Calu3 (cell line): ENCODE data around the gene ST6GALNAC1. TPM values are rescaled to one million over a fixed set of nuclear protein-coding genes. Genes with fewer than 3 reads are reported as not detected.

ENCODE experiments used
- BruUV-seq: library from RNA; stranded (reverse); fragments of 400-500 nt; replicated peaks from 2 replicates; lab custom pipeline; 2021; lab: Mats Ljungman, UMichigan
- CTCF ChIA-PET: fragments of 300-600 bp; sonication (Branson Sonifier 250); formaldehyde crosslinking; loops from one replicate; lab custom pipeline; 2022; ENCODE audit warnings: antibody characterized with exemption; lab: Charles Lee
- DNase-seq: peaks from one replicate; pipeline ENCODE4 v3.0.0; 2022
- H3K27ac Mint-ChIP-seq: one replicate; pipeline ENCODE4 v1.8.0; 2022; ENCODE audit warnings: mixed read lengths; ENCODE audit not compliant: unreplicated experiment
- H3K27me3 Mint-ChIP-seq: one replicate; pipeline ENCODE4 v1.8.0; 2022; ENCODE audit warnings: mixed read lengths; ENCODE audit not compliant: unreplicated experiment
- H3K36me3 Mint-ChIP-seq: one replicate; pipeline ENCODE4 v1.8.0; 2022; ENCODE audit warnings: mild to moderate bottlenecking, moderate library complexity, mixed read lengths; ENCODE audit not compliant: insufficient read depth, unreplicated experiment
- H3K4me1 Mint-ChIP-seq: one replicate; pipeline ENCODE4 v1.8.0; 2022; ENCODE audit warnings: mild to moderate bottlenecking, low read depth, mixed read lengths; ENCODE audit not compliant: unreplicated experiment
- H3K4me3 Mint-ChIP-seq: one replicate; pipeline ENCODE4 v1.8.0; 2022; ENCODE audit warnings: mild to moderate bottlenecking, low read depth, moderate library complexity, mixed read lengths; ENCODE audit not compliant: unreplicated experiment
- H3K9me3 Mint-ChIP-seq: one replicate; pipeline ENCODE4 v1.8.0; 2022; ENCODE audit warnings: low read depth, mixed read lengths; ENCODE audit not compliant: unreplicated experiment
- intact Hi-C: fragments of 100-400 bp; cut with micrococcal nuclease; formaldehyde crosslinking; loops from one replicate; pipeline ENCODE4 v1.10.0; 2022; ENCODE audit not compliant: unreplicated experiment
- total RNA-seq: library from RNA; stranded (reverse); gene quantifications from 2 replicates; pipeline ENCODE4 v1.2.3, GENCODE V29; 2022
- TF ChIP-seq, protein P1 (sequence below): fragments of 200-600 bp; IDR thresholded peaks from one replicate; pipeline ENCODE4 v1.8.0; 2022; ENCODE audit warnings: antibody characterized with exemption; ENCODE audit not compliant: unreplicated experiment

ST6GALNAC1 gene
- total RNA-seq, 1 experiment from 2014 or later = 52.4 TPM

DNA sequence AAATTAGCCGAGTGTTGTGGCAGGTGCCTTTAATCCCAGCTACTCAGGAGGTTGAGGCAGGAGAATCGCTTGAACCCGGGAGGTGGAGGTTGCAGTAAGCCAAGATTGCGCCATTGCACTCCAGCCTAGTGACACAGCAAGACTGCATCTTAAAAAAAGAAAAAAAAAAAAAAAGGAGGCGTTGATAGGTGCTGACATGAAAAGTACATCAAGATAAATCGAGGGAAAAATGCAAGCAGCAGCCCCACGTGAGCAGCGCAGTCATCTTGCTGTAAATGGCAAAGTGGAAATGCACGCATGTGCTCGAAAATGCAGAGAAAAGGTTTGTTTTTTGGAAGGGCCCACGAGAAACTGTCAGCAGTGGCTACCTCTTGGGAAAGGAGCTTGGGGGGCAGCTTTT lies 46.3 kb upstream of the ST6GALNAC1 start:
- Mint-ChIP-seq H3K27me3 (peaks cover 18% of the 10 kb centered on the region), H3K36me3 (no peaks in the 10 kb centered on the region), H3K4me1 (no peaks in the 10 kb centered on the region), H3K4me3 (no peak overlapping the region), H3K9me3 (no peaks in the 10 kb centered on the region), H3K27ac (no peak overlapping the region)
- CTCF ChIA-PET = interaction anchor here (0.7 to 1.3 kb wide), 2 partner anchors 9 to 242 kb away, joined by 4 read pairs; no protein-coding TSS in a partner anchor
- no TSS peak for BruUV-seq
- no peak for DNase-seq
- TF ChIP-seq, protein P1, sequence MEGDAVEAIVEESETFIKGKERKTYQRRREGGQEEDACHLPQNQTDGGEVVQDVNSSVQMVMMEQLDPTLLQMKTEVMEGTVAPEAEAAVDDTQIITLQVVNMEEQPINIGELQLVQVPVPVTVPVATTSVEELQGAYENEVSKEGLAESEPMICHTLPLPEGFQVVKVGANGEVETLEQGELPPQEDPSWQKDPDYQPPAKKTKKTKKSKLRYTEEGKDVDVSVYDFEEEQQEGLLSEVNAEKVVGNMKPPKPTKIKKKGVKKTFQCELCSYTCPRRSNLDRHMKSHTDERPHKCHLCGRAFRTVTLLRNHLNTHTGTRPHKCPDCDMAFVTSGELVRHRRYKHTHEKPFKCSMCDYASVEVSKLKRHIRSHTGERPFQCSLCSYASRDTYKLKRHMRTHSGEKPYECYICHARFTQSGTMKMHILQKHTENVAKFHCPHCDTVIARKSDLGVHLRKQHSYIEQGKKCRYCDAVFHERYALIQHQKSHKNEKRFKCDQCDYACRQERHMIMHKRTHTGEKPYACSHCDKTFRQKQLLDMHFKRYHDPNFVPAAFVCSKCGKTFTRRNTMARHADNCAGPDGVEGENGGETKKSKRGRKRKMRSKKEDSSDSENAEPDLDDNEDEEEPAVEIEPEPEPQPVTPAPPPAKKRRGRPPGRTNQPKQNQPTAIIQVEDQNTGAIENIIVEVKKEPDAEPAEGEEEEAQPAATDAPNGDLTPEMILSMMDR = no peak
- intact Hi-C loops = no loop called here

GRCh38 chr17:76688165-76688622 lies 44.6 kb upstream of the ST6GALNAC1 start:
- no TSS peak for BruUV-seq
- intact Hi-C loops = no loop called here
- Mint-ChIP-seq H3K4me3 (no peak overlapping the region), H3K4me1 (no peaks in the 10 kb centered on the region), H3K27me3 (peaks cover 18% of the 10 kb centered on the region), H3K9me3 (no peaks in the 10 kb centered on the region), H3K36me3 (no peaks in the 10 kb centered on the region), H3K27ac (no peak overlapping the region)
- no peak for DNase-seq
- CTCF ChIA-PET = no interaction called here
- TF ChIP-seq, protein P1 = no peak

- peaks cover 18% of the 10 kb centered on the region for H3K27me3 Mint-ChIP-seq
- H3K4me1 Mint-ChIP-seq = no peaks in the 10 kb centered on the region
- H3K36me3 Mint-ChIP-seq = no peaks in the 10 kb centered on the region
- no peak for DNase-seq
- no peaks in the 10 kb centered on the region for H3K9me3 Mint-ChIP-seq
- CTCF ChIA-PET = no interaction called here
- H3K27ac Mint-ChIP-seq = no peak overlapping the region
- intact Hi-C loops = no loop called here
- BruUV-seq = no TSS peak
- no peak overlapping the region for H3K4me3 Mint-ChIP-seq
- TF ChIP-seq, protein P1 = no peak
Observed at GRCh38 chr17:76687298-76688164, 44.0 kb upstream of the ST6GALNAC1 start.

DNA sequence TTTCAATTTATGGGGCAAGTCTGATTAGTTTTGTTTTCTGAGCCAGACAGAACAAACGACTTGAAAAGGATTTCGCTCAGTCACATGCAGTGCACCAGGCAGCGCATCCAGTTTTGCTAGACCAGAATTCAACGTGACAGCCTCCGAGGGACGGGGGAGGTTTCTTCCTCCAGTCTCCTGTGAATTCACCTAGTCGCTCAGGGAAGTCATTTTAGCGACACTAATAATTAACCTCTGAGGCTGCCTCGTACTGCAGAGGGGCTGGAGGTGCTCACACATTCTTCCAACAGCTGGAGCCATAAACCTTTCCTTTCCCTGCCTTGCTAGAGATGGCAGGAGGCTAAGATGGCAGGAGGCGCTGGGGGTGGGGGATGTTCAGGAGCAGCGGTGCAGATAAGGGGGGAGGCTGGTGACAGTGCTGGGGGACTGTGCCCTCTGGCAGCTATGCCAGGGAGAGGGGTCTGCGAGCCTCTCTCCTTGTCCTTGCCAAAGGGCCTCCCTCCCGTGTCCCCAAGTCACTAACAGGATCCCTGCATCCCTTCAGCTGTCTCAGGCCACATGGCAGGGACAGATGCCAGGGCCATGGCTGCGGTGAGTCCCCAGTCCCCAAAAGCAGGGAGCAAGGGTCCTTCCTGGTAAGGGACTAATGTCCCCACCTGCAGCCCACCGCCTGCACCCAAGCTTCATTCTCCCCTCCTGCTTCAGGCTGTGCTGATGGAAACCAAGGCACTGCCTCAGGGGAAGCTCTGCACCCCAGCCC lies 43.2 kb upstream of the ST6GALNAC1 start:
- Mint-ChIP-seq H3K4me1 (no peaks in the 10 kb centered on the region), H3K4me3 (no peak overlapping the region), H3K9me3 (no peaks in the 10 kb centered on the region), H3K36me3 (no peaks in the 10 kb centered on the region), H3K27ac (no peak overlapping the region), H3K27me3 (peaks cover 18% of the 10 kb centered on the region)
- CTCF ChIA-PET = no interaction called here
- intact Hi-C loops = no loop called here
- TF ChIP-seq, protein P1 = no peak
- DNase-seq = no peak
- BruUV-seq = no TSS peak
